Mucosa of rectum (tissue), 2 donors: ENCODE measurements around the gene LMTK2.

ENCODE experiments used
- H3K27ac ChIP-seq, 2 donors: one replicate each; pipeline ENCODE4 v1.7.0; 2013; ENCODE audit warnings: inconsistent platforms in 2 of 2, low read depth in 2 of 2, low read length in 2 of 2
- H3K27me3 ChIP-seq, 2 donors: one replicate each; pipeline ENCODE4 v1.7.0; 2013; ENCODE audit warnings: low read length in 2 of 2; ENCODE audit not compliant: control insufficient read depth in 2 of 2, insufficient read depth in 2 of 2
- H3K36me3 ChIP-seq, 2 donors: one replicate each; pipeline ENCODE4 v1.7.0; 2013; ENCODE audit warnings: low read length in 2 of 2; ENCODE audit not compliant: control insufficient read depth in 2 of 2, insufficient read depth in 2 of 2
- H3K4me1 ChIP-seq, 2 donors: one replicate each; pipeline ENCODE4 v1.7.0; 2013; ENCODE audit warnings: low read length in 2 of 2, mild to moderate bottlenecking in 1 of 2; ENCODE audit not compliant: control insufficient read depth in 2 of 2, insufficient read depth in 2 of 2
- H3K4me3 ChIP-seq, 2 donors: one replicate each; pipeline ENCODE4 v1.7.0; 2013; ENCODE audit warnings: low read length in 2 of 2
- H3K9ac ChIP-seq, 2 donors: one replicate each; pipeline ENCODE4 v1.7.0; 2013; ENCODE audit warnings: low read length in 2 of 2, low read depth in 1 of 2, mild to moderate bottlenecking in 1 of 2
- H3K9me3 ChIP-seq, 2 donors: one replicate each; pipeline ENCODE4 v1.7.0; 2013; ENCODE audit warnings: low read length in 2 of 2; ENCODE audit not compliant: control insufficient read depth in 2 of 2
- donor health status: healthy.
- donor health status: Normal muscosa, but diverticular disease.

The LMTK2 gene

DNA sequence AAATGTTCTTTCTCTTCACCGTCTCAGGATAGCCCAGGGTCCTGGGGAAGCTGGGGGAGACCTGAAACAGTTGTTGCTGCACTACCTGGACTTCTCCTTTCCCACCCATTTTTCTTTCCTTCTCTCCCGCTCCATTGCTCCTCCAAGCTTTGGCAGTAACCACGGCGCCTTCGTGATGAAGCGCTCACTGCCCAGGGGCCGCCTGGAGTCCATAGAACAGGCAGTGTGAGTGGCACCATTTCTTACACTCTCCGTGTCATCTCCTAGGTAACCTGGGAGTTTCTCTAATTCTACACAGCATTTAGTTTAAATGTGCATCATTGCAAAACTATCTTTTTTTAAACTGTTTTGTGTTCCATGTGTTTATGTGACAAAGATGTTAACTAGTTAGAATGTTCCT is 64.3 kb downstream of the LMTK2 start:
- Histone ChIP-seq H3K27ac (no peak overlapping the region), H3K4me1 (peaks cover 0 to under 1% of the 10 kb centered on the region in 2 donors), H3K27me3 (no peaks in the 10 kb centered on the region), H3K9ac (no peak overlapping the region), H3K9me3 (no peaks in the 10 kb centered on the region), H3K36me3 (peaks cover 25 to 26% of the 10 kb centered on the region in 2 donors), H3K4me3 (no peak overlapping the region)

DNA sequence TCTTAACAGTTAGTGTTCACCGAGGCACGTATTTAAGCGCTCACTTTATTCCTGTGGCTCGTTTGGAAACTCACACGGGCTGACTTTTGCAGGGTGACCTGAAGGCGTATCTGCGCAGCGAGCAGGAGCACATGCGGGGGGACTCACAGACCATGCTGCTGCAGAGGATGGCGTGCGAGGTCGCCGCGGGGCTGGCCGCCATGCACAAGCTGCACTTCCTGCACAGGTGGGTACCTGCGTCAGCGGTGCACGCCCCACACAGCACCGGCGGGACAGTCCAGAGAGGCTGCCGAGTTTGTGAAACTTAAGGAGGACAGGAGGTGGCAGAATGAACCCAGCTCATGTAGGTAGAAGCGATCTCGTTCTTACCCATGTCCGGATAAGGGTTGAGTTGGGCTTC is 64.8 kb downstream of the LMTK2 start:
- Histone ChIP-seq H3K9me3 (no peaks in the 10 kb centered on the region), H3K27me3 (no peaks in the 10 kb centered on the region), H3K4me3 (no peak overlapping the region), H3K27ac (no peak overlapping the region), H3K36me3 (peaks cover 25 to 26% of the 10 kb centered on the region in 2 donors), H3K9ac (no peak overlapping the region), H3K4me1 (no peaks in the 10 kb centered on the region)

DNA sequence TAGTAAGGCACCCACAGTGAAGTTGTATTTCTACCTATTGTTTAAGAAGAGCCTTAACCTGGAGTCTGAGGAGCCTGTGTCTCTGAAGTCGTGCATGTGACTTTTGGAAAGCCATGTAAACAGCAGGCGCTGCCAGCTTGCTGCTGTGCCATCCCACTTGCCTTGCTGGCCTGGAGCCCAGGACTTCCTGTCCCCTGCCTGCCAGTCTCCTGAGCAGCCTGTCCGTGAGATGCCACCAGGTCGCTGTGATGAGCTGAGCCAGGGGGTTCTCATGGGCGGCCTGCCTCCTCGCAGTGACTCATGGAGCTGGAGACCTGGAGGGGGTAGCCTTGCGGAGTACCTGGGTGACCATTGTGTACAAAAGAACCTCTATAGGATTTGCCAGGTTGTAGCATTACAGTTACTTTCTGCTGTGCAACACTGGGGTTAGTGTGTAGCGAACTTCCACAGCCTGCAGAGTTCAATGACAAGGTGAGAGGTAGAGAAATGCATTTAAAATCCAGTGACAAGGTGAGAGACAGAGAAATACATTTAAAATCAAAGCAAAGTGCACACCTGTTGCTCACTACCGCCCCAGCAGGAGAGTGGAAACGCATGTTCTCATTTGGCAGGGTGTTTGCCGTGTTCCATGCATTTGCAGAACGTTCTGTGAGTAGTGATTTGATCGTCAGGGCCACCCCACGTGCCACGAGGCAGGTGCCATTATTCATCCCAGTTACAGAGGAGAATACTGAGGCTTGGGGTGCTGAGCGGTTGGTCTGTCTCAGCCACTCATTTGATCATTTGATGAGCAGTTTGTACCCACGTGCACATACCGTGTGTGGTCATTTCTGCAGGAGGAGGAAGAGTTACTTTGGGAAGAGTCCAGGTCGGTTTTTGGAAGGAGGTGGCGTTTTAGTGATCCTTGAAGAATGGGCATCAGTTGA is 67.9 kb downstream of the LMTK2 start:
- Histone ChIP-seq H3K4me1 (peaks cover 0 to 7% of the 10 kb centered on the region in 2 donors), H3K27ac (no peak overlapping the region), H3K9me3 (no peaks in the 10 kb centered on the region), H3K36me3 (peaks cover 30 to 35% of the 10 kb centered on the region in 2 donors), H3K4me3 (no peak overlapping the region), H3K9ac (no peak overlapping the region), H3K27me3 (no peaks in the 10 kb centered on the region)

DNA sequence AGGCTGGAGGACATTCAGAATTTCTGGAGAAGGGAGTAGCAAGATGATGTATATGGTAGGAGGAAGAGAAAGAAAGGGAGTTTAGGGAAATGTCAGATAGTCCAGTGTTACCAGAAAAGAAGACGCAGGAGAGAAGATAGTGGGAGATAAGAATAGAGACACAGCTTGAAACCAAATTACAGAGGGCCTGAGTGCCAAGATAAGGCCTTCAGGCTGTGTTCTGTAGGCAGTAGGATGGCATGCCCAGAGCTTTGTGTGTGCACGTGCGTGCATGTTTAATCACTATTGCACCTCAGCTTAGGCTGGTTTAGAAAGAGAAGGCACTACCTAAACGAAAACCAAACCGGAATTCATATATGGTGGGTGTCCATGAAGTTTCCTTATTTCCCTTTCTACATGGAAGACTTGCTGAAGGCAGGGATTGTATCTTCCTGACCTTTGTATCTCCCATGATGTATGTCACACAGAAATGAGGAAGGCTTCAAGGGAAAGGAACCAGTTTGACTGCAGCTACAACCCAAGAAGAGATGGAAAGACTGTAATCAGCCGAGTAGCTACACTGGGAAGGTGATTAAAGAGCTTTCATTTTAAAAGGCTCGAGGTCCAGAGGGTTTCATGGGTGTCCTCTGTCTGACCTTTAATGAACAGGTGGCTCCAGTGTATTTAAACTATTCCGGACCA is 68.7 kb downstream of the LMTK2 start:
- H3K9ac ChIP-seq = no peak overlapping the region
- H3K27ac ChIP-seq = no peak overlapping the region
- H3K36me3 ChIP-seq = peaks cover 33 to 35% of the 10 kb centered on the region in 2 donors
- no peaks in the 10 kb centered on the region for H3K27me3 ChIP-seq
- peaks cover 0 to 7% of the 10 kb centered on the region in 2 donors for H3K4me1 ChIP-seq
- no peak overlapping the region for H3K4me3 ChIP-seq
- H3K9me3 ChIP-seq = no peaks in the 10 kb centered on the region

DNA sequence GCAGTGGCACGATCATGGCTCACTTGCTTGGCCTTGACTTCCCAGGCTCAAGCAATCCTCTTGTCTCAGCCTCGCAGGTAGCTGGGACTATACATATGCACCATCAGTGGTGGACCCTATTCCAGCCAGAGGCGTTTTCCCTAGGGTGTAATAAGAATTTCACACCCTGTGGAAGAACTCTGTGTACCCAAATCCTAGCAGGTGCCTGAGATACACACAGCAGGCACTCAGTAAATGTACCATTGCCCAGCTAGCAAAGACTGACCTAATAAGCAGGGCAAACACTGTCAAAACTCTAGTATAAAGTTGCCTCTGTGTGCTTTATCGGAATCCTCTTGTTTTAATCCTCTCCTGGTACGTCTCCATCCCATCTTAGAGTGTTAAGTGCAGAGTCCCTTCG is 70.9 kb downstream of the LMTK2 start:
- Histone ChIP-seq H3K9me3 (no peaks in the 10 kb centered on the region), H3K27me3 (no peaks in the 10 kb centered on the region), H3K36me3 (peaks cover 22 to 23% of the 10 kb centered on the region in 2 donors), H3K9ac (no peak overlapping the region), H3K4me3 (no peak overlapping the region), H3K27ac (no peak overlapping the region), H3K4me1 (peaks cover 0 to 7% of the 10 kb centered on the region in 2 donors)

DNA sequence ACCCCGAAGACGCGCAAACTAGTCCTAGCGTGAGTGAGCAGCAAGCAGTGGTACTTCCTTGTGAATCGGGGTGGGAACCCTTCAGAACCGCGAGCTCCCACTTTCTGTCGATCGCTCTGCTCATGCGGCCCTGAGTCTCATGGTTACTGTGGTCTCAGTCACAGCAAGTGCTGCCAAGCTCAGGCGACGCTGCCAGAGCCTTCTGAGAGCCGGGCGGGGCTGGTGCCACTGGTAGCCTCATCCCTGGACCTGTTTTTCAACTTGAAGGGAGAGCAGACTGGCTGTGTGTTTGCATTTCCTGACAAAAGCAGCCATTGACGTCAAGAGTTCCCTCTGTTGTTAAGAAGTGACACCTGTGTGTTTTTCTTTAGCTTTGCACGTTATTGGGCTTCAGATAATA is 71.7 kb downstream of the LMTK2 start:
- H3K4me1 ChIP-seq = peaks cover 0 to 7% of the 10 kb centered on the region in 2 donors
- peaks cover 21 to 22% of the 10 kb centered on the region in 2 donors for H3K36me3 ChIP-seq
- no peak overlapping the region for H3K4me3 ChIP-seq
- H3K27ac ChIP-seq = peak overlapping the region in 1 of 2 donors; percentile 44
- no peaks in the 10 kb centered on the region for H3K27me3 ChIP-seq
- no peak overlapping the region for H3K9ac ChIP-seq
- no peaks in the 10 kb centered on the region for H3K9me3 ChIP-seq

DNA sequence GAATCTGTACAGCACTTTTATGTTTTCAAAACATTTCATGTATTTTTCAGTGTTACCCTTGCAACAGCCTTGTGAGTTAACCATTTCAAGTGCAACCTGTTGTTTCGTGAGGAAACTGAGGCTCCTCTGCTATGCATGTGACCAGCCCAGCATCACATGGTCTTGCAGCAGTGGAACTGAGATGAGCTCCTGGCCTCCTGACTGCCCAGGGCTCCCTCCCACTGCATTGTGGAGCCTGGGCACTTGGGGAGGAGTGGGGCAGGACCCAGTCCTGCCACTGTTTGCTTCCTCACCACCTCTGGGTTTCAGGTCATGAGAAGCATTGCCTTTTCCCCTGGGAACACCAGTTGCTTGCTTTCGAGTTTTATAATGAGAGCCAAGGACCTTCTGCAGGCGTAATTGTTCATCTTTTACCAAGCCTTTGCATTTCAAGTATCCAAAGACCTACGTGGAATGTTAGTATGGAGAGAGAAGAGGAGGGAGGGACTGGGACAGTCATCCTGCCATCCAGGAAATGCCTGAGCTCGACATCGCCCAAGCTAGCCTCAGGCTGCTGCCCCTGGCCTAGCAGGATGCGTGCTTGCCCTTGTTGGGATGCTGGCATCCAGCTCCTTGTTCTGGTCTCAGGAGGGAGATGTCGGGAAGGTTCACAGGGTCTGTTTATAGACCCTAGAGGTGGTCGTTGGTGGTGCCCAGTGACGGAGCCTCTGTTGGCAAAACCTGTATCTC is 72.3 kb downstream of the LMTK2 start:
- no peak overlapping the region for H3K9ac ChIP-seq
- no peaks in the 10 kb centered on the region for H3K27me3 ChIP-seq
- no peak overlapping the region for H3K4me3 ChIP-seq
- H3K9me3 ChIP-seq = no peaks in the 10 kb centered on the region
- peaks cover 21 to 22% of the 10 kb centered on the region in 2 donors for H3K36me3 ChIP-seq
- H3K4me1 ChIP-seq = peaks cover 0 to 7% of the 10 kb centered on the region in 2 donors
- no peak overlapping the region for H3K27ac ChIP-seq

DNA sequence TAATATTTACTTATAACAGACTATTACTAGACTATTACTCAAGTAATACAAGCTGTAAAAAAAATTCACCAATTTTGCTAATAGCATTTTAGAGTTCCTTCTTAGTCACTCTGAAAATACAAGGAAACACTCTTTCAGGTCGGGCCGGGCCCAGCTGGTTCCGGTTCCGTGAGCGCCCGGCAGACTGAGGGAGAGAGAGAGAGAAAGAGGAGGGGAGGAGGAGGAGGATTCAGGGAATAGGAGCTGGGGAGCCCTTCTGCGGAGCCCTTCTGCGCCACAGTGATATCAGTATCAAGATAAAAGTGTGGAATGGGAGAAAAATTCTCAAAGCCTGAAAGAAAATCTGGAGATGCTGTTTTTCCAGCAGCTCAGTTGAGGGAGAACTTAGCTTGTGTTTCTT is 74.1 kb downstream of the LMTK2 start:
- Histone ChIP-seq H3K9ac (no peak overlapping the region), H3K36me3 (peaks cover 9 to 16% of the 10 kb centered on the region in 2 donors), H3K9me3 (no peaks in the 10 kb centered on the region), H3K27me3 (no peaks in the 10 kb centered on the region), H3K4me3 (no peak overlapping the region), H3K27ac (no peak overlapping the region), H3K4me1 (peaks cover 0 to 7% of the 10 kb centered on the region in 2 donors)

DNA sequence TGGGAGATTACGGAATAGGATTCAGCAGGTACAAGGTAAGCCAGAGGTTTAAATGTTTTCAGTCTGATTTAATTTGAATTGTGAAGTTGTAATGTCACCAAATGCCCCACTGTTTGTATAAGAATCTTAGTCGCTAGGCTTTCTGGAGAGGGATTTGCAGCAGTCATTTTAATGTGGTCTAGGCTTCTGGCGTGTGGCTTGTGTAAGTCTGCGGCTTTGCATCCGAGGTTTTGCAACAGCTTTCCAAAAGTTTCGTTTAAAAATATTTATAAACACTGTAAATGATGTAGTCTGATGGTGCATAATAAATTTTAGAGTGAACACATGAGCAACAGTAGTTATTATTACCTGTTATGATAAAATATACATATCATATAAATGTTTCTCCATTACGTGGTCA is 78.4 kb downstream of the LMTK2 start:
- peaks cover 9 to 20% of the 10 kb centered on the region in 2 donors for H3K36me3 ChIP-seq
- H3K9me3 ChIP-seq = no peaks in the 10 kb centered on the region
- H3K27ac ChIP-seq = no peak overlapping the region
- H3K4me1 ChIP-seq = no peaks in the 10 kb centered on the region
- H3K4me3 ChIP-seq = no peak overlapping the region
- H3K9ac ChIP-seq = no peak overlapping the region
- no peaks in the 10 kb centered on the region for H3K27me3 ChIP-seq
